GM10847 (cell line): ENCODE data around the gene DUSP2.

Source experiments
- POLR2A ChIP-seq: IDR thresholded peaks from 2 replicates; pipeline ENCODE4 v1.6.1; 2011; ENCODE audit not compliant: insufficient read length; ENCODE audit errors: extremely low read depth

The DUSP2 gene

DNA sequence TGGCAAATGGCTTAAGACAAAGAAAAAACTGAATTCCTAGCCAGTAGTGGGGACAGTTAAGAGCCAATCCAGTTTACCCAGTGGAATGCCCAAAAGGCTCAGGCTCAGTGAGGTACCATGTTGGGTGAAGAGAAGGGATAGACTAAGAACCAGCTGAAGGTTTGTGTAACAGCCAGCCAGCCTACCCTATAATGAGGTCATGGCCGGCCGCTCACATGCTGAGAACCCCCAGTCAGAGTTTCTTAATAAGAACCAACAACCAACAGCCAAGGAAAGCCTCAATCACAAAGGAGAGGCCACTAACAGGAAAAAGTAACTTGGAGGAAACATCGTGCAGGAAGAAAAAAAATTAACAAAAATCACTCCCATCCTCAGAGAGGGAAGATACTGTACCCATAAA, 25.4 kb upstream of the DUSP2 start:
- no peak for TF ChIP-seq POLR2A

DNA sequence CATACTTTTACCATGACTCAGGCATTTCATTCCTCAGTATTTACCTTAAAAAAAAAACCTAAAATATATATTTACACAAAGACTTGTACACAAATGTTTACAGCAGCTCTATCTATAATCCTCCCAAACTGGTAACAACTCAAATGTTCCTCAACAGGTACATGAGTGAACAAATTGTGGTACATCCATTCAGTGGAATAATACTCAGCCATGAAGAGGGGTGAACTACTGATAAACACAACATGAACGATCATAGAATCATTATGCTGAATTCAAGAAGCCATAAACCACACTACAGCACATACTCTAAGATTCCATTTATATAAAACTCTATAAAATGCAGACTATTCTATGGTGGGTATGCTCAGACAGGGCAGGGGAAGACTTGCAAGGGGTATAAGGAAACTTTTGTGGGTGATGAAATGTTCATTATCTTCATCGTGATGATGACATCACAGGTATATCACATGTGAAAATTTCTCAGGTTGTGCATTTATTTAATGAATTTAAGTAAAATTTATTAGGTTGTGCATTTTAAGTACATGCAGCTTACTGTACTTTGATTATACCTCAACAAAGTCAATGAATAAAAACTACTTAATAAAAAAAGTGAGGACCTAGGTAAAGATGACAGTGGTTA, 24.7 kb upstream of the DUSP2 start:
- no peak for TF ChIP-seq POLR2A

DNA sequence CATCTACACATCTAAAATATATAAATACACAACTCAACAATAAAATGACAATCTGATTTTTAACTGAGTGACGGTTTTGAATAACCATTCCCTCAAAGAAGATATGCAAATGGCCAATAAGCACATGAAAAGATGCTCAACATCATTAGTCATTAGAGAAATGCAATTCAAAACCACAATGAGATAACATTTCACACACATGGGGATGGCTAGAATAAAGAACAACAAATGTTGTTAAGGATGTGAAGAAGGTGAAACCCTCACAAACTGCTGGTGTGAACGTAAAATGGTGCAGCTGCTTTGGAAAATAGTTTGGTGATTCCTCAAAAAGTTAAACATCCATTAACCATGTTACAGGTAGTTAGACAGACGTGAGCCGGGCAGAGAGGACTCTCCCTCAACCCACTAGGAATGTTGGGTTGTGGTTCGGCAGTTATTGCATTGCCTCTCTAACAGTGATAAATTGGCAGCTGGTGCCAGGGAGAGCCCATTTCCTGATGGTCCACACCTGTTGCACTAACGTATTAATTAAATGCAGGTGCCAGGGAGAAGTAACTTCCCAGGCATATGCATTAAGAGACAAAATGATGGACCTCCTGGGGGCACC, 22.3 kb upstream of the DUSP2 start:
- no peak for TF ChIP-seq POLR2A

DNA sequence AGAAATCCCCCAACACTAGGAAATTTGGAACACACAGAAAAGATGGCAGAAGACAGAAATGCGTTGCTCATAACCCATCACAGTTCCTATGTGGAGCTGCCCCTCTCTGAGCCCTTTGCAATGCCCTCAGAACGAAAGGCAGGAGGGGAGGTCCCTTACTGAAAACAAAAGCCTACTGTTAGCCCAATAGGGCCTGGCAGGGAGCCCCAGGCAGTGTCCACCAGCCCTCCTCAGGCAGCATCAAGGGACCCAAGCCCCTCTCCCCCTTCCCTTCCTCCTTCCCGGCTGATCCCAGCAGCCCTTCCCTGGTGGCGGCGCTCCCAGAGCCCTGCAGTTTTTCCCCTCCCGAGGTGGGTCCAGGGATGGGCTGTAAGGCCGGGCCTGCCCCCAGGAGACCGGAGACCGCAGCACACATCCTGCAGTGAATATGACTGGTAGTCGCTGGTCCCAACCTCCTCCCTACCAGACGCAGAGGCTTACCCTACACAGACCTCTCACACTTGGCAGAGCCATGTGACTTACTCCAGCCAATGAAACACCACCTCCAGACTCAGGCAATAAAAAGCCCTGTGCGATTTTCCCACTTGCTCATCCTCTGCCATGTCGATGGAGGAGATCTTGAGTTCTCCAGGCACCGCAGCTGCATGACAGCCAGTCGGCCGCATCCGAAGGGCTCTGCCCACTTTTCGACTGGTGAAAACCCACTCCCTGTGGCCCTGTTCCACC, 19.4 kb upstream of the DUSP2 start:
- TF ChIP-seq POLR2A = peak; percentile 64

DNA sequence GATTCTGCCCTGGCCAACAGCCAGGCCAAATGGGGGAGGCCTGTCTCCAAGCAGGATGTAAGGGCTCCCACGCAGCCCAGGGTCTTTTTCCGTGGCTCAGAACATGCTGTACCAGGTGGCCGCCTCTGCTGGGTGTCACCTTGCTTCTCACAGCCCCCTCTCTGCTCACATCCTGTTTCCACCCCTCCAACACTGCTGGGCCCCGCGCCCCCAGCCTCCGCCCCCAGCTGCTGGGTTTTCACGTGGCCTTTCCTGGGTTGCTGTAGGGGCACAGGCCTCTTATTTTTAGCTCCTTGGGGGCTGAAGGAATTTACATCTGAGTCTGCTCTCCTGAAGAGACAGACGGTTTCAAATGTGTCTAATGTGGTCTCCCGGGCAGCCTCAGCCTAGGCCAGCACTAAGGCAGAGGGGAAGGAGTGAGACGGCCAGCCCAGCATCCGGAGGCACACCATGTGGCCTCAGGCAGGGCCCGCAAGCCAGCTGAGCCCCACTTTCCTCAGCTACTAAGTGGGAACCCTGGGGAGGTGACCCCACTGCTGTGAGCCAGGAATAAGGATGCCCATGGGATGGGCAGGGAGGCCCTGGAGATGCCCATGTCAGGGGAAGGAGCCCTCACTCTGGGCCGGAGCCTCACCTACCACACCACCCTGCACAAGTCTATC, 18.7 kb upstream of the DUSP2 start:
- peak; percentile 56 for TF ChIP-seq POLR2A

DNA sequence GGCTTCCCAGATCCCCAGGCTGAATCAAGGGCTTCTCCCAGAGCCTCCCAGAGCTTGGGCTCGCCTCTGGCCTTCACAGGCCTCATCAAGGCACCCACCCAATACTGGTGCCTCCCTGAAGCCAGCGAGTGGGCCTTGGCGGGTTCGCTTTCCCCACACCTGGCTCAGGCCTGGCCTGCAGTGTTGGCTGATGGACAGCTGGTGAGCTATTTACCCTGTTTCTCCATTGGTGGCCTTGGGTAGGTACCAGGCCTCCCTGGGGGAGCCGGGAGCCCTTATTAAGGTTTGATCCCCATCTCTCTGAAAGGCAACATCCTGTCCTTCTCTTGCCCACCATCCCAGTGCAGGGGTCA, 18.2 kb upstream of the DUSP2 start:
- TF ChIP-seq POLR2A = no peak

DNA sequence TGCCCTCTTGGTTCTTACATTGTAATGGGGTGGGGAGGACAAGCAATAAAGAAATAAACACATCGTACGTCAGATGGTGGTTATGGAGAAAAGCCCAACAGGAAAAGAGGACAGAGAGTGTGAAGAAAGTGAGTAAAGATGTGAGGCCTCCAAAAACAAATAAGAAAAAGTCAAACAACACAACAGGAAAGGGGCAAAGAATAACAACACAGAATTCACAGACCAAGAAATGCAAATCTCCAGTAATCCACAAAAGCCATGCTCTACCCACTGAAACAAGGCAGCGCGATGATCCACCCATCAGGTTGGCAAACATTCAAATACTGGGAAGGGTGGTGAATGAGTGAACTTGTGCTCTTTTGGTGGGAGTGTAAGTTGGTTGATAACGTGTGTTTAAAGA, 16.7 kb upstream of the DUSP2 start:
- TF ChIP-seq POLR2A = no peak

DNA sequence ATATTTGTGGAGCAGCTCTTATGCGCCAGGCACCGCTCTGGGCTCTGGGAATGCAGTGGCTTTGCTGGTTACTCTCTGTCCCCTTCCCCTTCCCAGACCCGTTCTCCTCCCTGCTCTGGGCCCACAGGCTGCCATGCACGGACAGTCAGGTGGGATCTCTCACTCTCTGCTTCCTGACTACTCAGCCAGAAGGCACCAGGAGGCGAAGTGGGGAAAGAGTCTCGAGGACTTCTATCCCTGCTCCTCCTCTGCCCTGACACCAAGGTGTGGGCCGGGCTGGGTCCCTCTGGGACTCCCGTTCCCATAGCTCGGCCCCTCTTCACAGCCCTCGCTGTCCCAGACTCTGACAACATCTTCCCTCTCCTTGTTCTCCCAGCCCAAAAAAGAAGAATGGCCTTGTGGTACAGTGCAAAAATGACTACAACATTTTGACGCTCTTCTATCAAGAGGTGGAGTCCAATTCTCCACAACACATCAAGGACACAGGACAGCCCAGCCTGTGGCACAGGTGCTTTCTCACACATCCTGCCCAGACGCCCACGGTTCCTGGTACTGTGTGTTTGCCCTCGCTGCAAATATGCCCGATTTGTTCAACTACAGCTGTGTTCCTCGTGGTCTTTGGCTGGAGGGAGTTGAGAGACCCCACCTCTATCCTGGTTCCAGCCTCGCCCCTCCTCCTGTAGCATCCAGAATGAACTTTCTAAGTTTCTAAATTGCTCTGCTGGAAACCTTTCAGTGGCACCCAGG, 14.0 kb upstream of the DUSP2 start:
- TF ChIP-seq POLR2A = no peak

DNA sequence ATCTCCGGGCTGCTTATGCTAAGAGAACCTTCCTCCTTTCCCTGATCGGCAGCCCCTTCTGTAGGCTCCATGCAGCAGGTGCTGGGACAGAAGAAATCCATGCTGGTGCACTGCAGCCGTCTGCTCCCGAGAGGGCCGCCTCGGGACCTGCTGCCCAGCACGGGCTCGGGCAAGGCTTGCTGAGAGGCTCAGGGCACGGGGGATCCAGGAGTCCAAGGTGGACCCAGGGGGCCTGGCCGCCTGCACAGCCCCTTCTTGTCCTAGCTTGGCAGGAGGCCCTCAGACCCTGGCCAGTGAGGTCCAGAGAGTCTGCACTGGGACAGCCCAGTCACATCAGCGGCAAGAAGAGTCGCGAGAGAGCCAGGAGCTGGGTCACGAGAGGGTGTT, 13.3 kb upstream of the DUSP2 start:
- TF ChIP-seq POLR2A = no peak

DNA sequence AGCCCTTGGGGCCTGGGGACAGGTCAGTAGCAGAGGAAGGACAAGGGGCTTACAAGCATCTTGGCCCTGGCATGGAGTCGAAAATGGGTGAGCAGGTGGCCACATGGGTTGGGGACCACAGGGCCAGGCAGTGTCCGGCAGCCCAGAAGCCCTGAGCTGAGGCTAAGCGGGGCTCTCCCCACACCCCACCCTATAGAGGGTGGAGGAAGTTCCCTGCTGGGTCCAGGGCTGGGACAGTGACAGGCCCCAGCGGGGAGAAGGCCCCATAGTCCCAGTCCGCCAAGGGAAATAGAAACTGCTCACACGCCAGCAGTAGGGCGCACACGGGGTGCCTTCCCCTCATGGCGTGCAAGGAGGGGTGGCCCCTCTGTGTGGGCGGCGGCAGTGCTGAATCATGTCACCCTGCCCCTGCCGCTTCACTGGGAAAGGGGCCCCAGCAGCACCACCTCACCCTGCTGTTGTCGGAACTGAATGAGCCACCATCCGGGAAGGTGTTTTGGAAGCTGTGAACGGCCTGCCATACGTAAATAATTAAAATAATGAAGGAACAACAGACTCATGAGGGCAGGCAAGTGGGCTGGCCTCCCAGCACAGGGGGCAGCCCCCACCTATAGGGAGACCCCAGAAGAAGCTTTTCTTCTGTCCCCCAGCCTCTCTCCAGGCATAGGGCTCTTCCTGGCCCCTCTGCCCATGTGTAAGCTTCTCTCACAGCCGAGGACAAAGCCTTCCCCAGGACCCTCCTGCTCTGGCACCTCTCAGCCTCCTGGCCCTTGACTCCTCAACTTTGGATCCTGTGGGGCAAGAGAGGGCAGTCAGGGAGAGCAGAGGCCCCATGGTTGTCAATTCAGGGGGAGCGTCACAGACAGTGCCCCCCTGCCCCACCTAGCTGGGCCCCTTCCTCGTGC, 12.7 kb upstream of the DUSP2 start:
- peak; percentile 52 for TF ChIP-seq POLR2A

DNA sequence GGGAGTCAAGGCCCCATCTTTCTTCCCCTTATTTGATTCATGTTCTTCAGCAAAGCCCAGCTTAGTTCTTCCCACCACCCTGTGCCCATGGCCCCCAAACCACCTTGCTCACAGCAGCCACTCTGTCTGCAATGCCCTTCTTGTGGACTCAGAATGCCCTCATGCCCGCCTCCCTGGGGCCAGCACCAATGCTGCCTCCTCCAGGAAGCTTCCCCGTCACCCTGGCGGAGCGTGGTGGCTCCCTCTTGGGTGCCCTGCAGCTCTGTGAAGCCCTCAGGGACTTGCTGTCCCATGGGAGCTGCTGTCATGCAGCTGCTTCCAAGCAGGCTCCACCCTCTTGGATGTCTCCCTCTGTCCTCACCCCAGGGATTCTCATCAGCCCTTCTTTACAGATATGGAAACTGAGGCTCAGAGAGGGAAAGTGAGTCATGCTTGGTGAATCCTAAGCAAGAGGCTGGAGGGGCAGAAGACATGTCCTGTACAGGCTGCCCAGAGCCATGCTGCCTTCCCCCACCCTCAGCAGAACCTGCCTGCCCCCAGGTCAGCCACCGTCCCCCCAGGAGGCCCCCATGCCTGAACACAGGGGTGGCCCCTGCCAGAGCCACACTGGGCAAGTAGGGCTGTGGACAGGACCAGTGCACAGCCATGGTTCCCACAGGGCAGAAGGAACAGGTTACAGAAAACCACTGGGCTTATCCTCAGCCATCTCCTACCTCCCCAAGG, 11.8 kb upstream of the DUSP2 start:
- TF ChIP-seq POLR2A = no peak

DNA sequence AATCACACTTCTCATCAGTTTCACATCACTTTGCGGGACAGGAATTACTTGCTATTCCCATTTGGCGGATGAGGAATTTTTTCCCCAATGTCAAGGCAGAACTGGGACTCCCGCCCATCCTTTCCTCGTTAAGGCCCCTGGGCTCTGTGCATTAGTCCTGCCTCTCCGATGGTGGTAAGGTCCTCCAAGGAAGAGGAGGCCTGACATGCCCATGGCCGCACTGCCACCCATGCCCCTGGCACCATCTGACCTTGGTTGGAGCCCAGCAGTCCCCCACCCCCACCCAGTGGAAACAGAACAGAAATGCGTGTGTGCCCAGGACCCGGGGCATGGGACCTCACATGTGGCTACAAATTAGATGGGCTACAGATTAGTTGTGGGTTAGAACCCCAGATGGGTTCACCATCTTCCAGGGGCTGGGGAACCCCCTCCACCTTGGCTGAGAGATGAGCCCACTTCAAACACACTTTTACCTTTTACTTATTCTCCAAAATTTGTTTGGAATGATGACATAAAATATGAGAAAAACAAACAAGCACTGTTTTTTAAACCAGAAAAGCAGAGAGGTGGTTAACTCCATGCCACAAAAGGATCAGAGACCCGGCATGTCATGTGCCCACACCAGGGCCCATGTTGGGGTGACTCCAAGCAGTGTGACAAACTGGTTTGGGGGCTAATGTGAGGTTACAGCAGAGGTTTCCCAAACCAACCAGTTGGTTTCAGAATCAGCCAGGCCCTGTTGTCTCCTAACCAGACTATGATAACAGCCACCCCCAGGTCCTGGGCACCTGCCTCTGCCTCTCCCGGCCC, 11.0 kb upstream of the DUSP2 start:
- no peak for TF ChIP-seq POLR2A
